HCT116 (cell line): Measurements from ENCODE around the gene LAMB4.

Source experiments
- EGR1 ChIP-seq: IDR thresholded peaks from 2 replicates; pipeline ENCODE4 v1.6.1; 2012; ENCODE audit warnings: low read depth
- EZH2 ChIP-seq: fragments of 200-600 bp; sonication (generic); IDR thresholded peaks from 2 replicates; pipeline ENCODE4 v1.6.1; 2017; ENCODE audit warnings: antibody characterized with exemption, mixed run types
- MAX ChIP-seq: IDR thresholded peaks from 2 replicates; pipeline ENCODE4 v1.6.1; 2012
- POLR2A ChIP-seq: IDR thresholded peaks from 2 replicates; pipeline ENCODE4 v1.7.0; 2011; ENCODE audit warnings: borderline replicate concordance; ENCODE audit not compliant: insufficient read depth, insufficient read length; ENCODE audit errors: extremely low read depth
- POLR2AphosphoS5 ChIP-seq: IDR thresholded peaks from 2 replicates; pipeline ENCODE4 v1.6.1; 2011; ENCODE audit warnings: mild to moderate bottlenecking, low read depth, low read length, moderate library complexity
- REST ChIP-seq: IDR thresholded peaks from 2 replicates; pipeline ENCODE4 v1.6.1; 2012; ENCODE audit warnings: low read depth
- YY1 ChIP-seq: IDR thresholded peaks from 2 replicates; pipeline ENCODE4 v1.6.1; 2011; ENCODE audit warnings: low read length, low read depth, moderate library complexity, mild to moderate bottlenecking; ENCODE audit not compliant: insufficient replicate concordance; ENCODE audit errors: extremely low read depth
- TF ChIP-seq, protein P1 (sequence below), 3 experiments: fragments of 200-600 bp in 1 of 3; sonication (generic) in 1 of 3; IDR thresholded peaks in 2 of 3; conservative IDR thresholded peaks in 1 of 3; 2 replicates each; pipeline ENCODE4 v1.5.1; 2012 to 2017; ENCODE audit warnings: low read depth in 2 of 3, low read length in 2 of 3, antibody characterized with exemption in 1 of 3, borderline replicate concordance in 1 of 3, control low read depth in 1 of 3, mild to moderate bottlenecking in 1 of 3, mixed read lengths in 1 of 3, mixed run types in 1 of 3, moderate library complexity in 1 of 3; ENCODE audit not compliant: insufficient read depth in 1 of 3

- no peak for TF ChIP-seq POLR2A
- TF ChIP-seq, protein P1, sequence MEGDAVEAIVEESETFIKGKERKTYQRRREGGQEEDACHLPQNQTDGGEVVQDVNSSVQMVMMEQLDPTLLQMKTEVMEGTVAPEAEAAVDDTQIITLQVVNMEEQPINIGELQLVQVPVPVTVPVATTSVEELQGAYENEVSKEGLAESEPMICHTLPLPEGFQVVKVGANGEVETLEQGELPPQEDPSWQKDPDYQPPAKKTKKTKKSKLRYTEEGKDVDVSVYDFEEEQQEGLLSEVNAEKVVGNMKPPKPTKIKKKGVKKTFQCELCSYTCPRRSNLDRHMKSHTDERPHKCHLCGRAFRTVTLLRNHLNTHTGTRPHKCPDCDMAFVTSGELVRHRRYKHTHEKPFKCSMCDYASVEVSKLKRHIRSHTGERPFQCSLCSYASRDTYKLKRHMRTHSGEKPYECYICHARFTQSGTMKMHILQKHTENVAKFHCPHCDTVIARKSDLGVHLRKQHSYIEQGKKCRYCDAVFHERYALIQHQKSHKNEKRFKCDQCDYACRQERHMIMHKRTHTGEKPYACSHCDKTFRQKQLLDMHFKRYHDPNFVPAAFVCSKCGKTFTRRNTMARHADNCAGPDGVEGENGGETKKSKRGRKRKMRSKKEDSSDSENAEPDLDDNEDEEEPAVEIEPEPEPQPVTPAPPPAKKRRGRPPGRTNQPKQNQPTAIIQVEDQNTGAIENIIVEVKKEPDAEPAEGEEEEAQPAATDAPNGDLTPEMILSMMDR (IDR thresholded peaks at IDR 0.05 in 2 of 3, conservative IDR thresholded peaks at IDR 0.05 in 1 of 3; ENCODE audit: borderline replicate concordance in 1 of 3, insufficient read depth in 1 of 3, low read depth in 2 of 3, low read length in 2 of 3): no peak
- TF ChIP-seq REST: no peak
- TF ChIP-seq MAX: no peak
- TF ChIP-seq YY1: no peak
- TF ChIP-seq EZH2: no peak
- no peak for TF ChIP-seq POLR2AphosphoS5
- no peak for TF ChIP-seq EGR1
These were observed 121.9 kb downstream of the LAMB4 start for GRCh38 chr7:108008240-108008639.
